Tibial nerve (tissue), 4 donors: ENCODE results near the gene MAPK6. TPM values are rescaled to one million over a fixed set of nuclear protein-coding genes. Genes with fewer than 3 reads are reported as not detected.

Experiments
- DNase-seq, 2 donors: peaks; one replicate each; pipeline ENCODE4 v3.0.0-alpha.2; 2019; ENCODE audit warnings: low spot score in 2 of 2
- H3K27ac ChIP-seq, 4 donors: fragments of 200-600 bp; sonication (generic) in 3 of 4; one replicate each; pipeline ENCODE4 v1.5.1; 2017 to 2019; ENCODE audit warnings: mild to moderate bottlenecking in 1 of 4
- H3K27me3 ChIP-seq, 2 donors: fragments of 200-600 bp; sonication (generic) in 1 of 2; one replicate each; pipeline versions ENCODE4 v1.5.1 to v1.6.0; 2017 to 2019
- H3K36me3 ChIP-seq, 3 donors: fragments of 200-600 bp; sonication (generic); one replicate each; pipeline ENCODE4 v1.5.1; 2018 to 2019
- H3K4me1 ChIP-seq, 4 donors: fragments of 200-600 bp; sonication (generic) in 3 of 4; one replicate each; pipeline ENCODE4 v1.5.1; 2017 to 2019
- H3K4me3 ChIP-seq, 4 donors: fragments of 200-600 bp; sonication (generic) in 3 of 4; one replicate each; pipeline ENCODE4 v1.5.1; 2017 to 2019; ENCODE audit warnings: mild to moderate bottlenecking in 1 of 4, moderate library complexity in 1 of 4
- H3K9me3 ChIP-seq, 4 donors: fragments of 200-600 bp; sonication (generic) in 3 of 4; one replicate each; pipeline ENCODE4 v1.5.1; 2017 to 2019
- EP300 ChIP-seq, 2 donors: sonication (generic); formaldehyde crosslinking; IDR thresholded peaks; one replicate each; pipeline ENCODE4 v1.6.1; 2017; ENCODE audit warnings: antibody characterized with exemption in 2 of 2, mild to moderate bottlenecking in 1 of 2
- POLR2A ChIP-seq, 2 donors: fragments of 450-650 bp; IDR thresholded peaks; one replicate each; pipeline ENCODE4 v1.6.1; 2017; ENCODE audit warnings: antibody characterized with exemption in 2 of 2, mild to moderate bottlenecking in 2 of 2, moderate library complexity in 2 of 2
- WGBS, 2 donors: methylation state at CpG; one replicate each; pipeline ENCODE4 v1.1.5; 2018; 5-methylcytosine and 5-hydroxymethylcytosine counted together
- total RNA-seq, 4 donors: library from RNA; depleted of rRNA; stranded (reverse); fragments of >200 nt; gene quantifications; one replicate each; pipeline ENCODE4 v1.1.0, GENCODE V29; 2016
- TF ChIP-seq, protein P1 (sequence below), 5 experiments: fragments of 200-600 bp in 3 of 5; fragments of 450-650 bp in 2 of 5; sonication (generic) in 3 of 5; IDR thresholded peaks; one replicate each; pipeline ENCODE4 v1.5.1; 2016 to 2019; ENCODE audit warnings: antibody characterized with exemption in 5 of 5, mild to moderate bottlenecking in 3 of 5, moderate library complexity in 2 of 5

Gene MAPK6
- total RNA-seq, 4 donors from 2014 or later = 9.6 to 20.9 (median 16.5) TPM

DNA sequence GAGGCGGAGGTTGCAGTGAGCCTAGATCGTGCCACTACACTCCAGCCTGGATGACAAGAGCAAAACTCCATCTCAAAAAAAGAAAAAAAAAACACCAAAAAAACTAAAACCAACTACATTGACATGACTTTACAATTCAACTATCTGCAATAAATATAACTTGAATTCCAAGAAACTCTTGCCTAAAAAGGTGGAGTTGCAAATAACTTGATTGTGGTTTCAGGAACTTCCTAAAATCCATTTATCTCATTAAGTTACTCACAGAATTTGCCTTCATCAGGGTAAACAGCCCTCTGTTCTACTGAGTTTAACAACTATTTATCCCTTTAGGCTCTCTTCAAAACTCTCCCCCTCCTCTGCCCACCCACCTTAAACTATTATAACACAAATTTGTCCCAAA is 2.7 kb upstream of the MAPK6 start:
- H3K36me3 ChIP-seq = no peaks in the 10 kb centered on the region
- no peak for TF ChIP-seq POLR2A (IDR thresholded peaks at IDR 0.05)
- DNase-seq = no peak
- no peaks in the 10 kb centered on the region for H3K27me3 ChIP-seq
- WGBS, 2 donors = 92 to 100% methylated on average over 2 of the region's 2 CpGs
- H3K4me3 ChIP-seq = no peak overlapping the region
- H3K4me1 ChIP-seq = peaks cover 0 to 31% (median 10%) of the 10 kb centered on the region in 4 donors
- no peak overlapping the region for H3K27ac ChIP-seq
- no peaks in the 10 kb centered on the region for H3K9me3 ChIP-seq

DNA sequence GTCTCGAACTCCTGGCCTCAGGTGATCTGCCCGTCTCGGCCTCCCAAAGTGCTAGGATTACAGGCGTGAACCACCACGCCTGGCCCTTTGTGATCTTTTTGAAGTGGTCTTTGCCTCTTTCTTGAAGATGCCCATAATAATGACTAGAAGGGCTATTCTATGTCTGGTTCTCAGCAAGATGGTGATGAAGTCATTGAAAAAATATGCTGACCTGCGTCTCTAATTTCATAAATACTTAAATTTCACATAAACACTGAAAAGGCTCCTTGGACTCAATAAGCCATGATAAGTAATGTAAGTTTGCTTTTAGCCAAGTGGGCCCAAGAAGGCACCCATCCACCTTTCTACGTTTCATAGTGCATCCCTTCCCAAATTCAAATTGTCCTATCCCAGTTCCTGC is 775 bp upstream of the MAPK6 start:
- 91 to 93% methylated on average over 7 of the region's 7 CpGs for WGBS, 2 donors
- DNase-seq = no peak
- TF ChIP-seq, protein P1, sequence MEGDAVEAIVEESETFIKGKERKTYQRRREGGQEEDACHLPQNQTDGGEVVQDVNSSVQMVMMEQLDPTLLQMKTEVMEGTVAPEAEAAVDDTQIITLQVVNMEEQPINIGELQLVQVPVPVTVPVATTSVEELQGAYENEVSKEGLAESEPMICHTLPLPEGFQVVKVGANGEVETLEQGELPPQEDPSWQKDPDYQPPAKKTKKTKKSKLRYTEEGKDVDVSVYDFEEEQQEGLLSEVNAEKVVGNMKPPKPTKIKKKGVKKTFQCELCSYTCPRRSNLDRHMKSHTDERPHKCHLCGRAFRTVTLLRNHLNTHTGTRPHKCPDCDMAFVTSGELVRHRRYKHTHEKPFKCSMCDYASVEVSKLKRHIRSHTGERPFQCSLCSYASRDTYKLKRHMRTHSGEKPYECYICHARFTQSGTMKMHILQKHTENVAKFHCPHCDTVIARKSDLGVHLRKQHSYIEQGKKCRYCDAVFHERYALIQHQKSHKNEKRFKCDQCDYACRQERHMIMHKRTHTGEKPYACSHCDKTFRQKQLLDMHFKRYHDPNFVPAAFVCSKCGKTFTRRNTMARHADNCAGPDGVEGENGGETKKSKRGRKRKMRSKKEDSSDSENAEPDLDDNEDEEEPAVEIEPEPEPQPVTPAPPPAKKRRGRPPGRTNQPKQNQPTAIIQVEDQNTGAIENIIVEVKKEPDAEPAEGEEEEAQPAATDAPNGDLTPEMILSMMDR (IDR thresholded peaks at IDR 0.05) = no peak
- TF ChIP-seq POLR2A (IDR thresholded peaks at IDR 0.05) = no peak
- TF ChIP-seq EP300 (IDR thresholded peaks at IDR 0.05) = no peak
- Histone ChIP-seq H3K4me3 (peak overlapping the region in 2 of 4 donors; percentile 72 to 76), H3K4me1 (peaks cover 0 to 36% (median 16%) of the 10 kb centered on the region in 4 donors), H3K27ac (peak overlapping the region; percentile 77 to 99 (median 95)), H3K36me3 (no peaks in the 10 kb centered on the region), H3K9me3 (no peaks in the 10 kb centered on the region), H3K27me3 (no peaks in the 10 kb centered on the region)

DNA sequence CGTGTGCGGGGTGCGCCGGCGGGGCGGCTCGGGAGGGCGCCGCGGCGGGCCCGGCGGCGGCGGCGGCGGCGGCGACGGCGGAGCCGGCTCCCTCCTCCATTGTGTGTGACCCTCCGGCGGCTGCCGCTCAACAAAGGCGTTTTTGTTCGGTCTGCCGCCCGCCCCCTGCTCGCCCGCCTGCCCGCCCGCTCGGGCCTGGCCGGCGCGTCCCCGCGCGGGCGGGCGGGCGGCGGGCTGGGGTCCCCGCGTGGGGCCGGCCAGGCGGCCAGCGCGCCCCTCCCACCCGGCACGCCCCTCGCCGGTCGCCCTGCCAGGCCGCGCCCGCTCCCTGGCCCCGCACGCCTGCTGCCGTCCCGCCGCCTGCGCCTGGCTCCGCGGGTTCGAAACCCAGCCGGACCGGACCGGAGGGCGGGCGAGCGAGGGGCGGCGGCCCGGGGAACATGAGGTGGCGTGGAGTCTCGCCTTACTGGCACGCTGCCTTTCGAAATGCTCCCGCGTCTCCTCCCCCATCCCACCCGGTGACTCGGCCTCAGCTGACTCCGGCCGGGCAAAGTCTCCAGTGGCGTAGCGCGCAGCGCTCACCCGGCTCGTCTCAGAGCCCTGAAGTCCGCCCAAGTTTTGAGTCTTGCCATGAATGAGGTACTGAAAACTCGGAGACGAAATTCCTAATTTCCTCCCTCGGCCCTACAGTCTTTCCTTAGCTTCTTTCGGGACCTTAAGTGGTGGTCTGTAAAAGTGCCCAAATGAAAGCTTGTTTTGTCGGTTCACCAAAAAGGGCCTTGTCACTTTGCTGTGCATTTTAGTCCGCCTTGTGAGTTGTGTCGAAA is 588 bp downstream of the MAPK6 start:
- Histone ChIP-seq H3K36me3 (no peaks in the 10 kb centered on the region), H3K4me1 (peaks cover 0 to 40% (median 16%) of the 10 kb centered on the region in 4 donors), H3K27ac (peak overlapping the region; percentile 91 to 99 (median 95)), H3K27me3 (no peaks in the 10 kb centered on the region), H3K4me3 (peak overlapping the region; percentile 50 to 76 (median 70)), H3K9me3 (no peaks in the 10 kb centered on the region)
- DNase-seq = peak; percentile 76 to 78
- TF ChIP-seq POLR2A (IDR thresholded peaks at IDR 0.05) (peak; percentile 54 to 66), EP300 (IDR thresholded peaks at IDR 0.05) (peak in 1 of 2 donors; percentile 91)
- TF ChIP-seq, protein P1 (IDR thresholded peaks at IDR 0.05) = no peak
- 0 to 1% methylated on average over 23 to 42 of the region's 100 CpGs for WGBS, 2 donors

DNA sequence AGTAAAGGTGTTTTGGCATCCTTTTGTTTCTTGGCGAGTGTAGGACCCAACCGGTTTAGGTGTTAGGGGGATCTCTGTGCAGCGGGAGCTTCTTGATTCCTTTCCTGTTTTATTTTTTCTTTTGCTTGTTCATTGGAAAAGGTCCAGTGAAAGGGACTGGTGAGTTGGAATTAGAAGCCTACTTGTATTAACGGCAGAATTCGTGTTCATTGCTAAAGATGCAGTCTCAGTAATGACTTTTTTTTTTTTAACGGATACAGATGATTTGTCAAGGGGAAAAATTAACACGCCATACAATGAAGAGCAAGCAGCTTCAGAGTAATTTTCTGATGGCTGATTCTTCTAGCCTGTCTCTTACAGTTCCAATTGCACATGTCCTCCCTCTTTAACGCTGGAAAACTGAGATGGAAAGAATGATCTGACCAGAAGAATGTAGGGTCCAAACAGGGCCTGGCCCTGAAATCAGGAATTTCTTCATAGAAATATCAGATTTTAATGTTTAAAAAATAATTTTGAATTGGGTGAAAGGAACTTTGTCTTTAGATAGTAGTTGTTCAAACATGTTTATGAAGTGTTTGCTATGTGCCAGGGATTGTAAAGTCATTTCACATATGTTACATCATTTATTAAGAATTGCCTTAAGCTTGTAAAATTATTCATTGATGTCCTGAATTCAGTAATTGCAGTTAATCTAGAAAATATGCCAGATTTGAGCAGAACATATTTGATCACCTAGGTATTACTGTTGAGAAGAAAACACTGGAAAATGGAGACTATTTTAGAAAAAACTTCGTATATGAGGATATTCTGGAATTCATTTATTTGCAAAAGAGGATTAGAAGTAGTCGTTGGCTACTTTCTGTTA is 1.4 kb downstream of the MAPK6 start:
- 3% methylated on average over 10 of the region's 10 CpGs for WGBS, 2 donors
- DNase-seq = peak in 1 of 2 donors; percentile 25
- Histone ChIP-seq H3K27me3 (no peaks in the 10 kb centered on the region), H3K4me1 (peaks cover 0 to 40% (median 16%) of the 10 kb centered on the region in 4 donors), H3K4me3 (peak overlapping the region; percentile 50 to 76 (median 70)), H3K36me3 (no peaks in the 10 kb centered on the region), H3K9me3 (no peaks in the 10 kb centered on the region), H3K27ac (peak overlapping the region; percentile 91 to 99 (median 95))
- TF ChIP-seq POLR2A (IDR thresholded peaks at IDR 0.05) (no peak), EP300 (IDR thresholded peaks at IDR 0.05) (no peak)
- TF ChIP-seq, protein P1 (IDR thresholded peaks at IDR 0.05) = no peak

DNA sequence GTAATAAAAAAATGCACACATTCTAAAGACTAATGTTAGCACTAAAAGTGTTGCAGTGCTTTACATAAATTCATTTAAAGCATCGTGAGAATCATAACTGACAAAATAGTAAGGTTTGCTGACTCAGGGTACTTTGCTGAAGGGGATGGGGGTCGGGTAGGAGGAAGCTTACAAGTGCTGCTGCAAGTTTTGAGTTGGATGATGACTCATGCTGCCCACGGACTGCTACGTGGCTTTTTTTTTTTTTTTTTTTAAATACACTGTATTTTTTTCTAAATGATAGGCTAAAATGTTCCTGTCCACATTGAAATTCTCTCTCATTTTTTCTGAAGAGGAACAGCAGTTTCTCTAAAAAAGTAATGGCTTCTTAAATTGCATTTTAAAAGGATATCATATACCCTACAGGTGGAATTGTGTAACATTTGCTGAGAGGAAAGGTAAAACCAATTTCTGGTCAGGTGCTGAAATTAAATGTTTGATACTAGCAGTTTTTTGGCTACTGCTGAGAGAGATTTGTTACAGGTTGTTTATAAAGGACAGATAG is 2.2 kb downstream of the MAPK6 start:
- Histone ChIP-seq H3K36me3 (no peaks in the 10 kb centered on the region), H3K27me3 (no peaks in the 10 kb centered on the region), H3K27ac (peak overlapping the region; percentile 91 to 99 (median 95)), H3K4me3 (peak overlapping the region in 2 of 4 donors; percentile 72 to 76), H3K4me1 (peaks cover 0 to 41% (median 16%) of the 10 kb centered on the region in 4 donors), H3K9me3 (no peaks in the 10 kb centered on the region)
- peak in 1 of 2 donors; percentile 16 for DNase-seq
- TF ChIP-seq EP300 (IDR thresholded peaks at IDR 0.05) (peak in 1 of 2 donors; percentile 44), POLR2A (IDR thresholded peaks at IDR 0.05) (no peak)
- TF ChIP-seq, protein P1 (IDR thresholded peaks at IDR 0.05) = peak in 1 of 5 experiments; percentile 28
- 1 to 3% methylated on average over 4 of the region's 4 CpGs for WGBS, 2 donors
